NCI-H345 (cell line): Measurements from ENCODE around the gene NEMP1.
A peak's percentile ranks its signal among the peaks of the same experiment; 100 is the strongest.
"Not testable (repeated sequence)": the region's sequence is repeated elsewhere in the genome, so short reads cannot be mapped to it uniquely, and the experiment has no call there.

ENCODE experiments used
- DNase-seq: peaks from one replicate; lab custom pipeline; 2025; lab: John Stamatoyannopoulos, UW

The NEMP1 gene

DNA sequence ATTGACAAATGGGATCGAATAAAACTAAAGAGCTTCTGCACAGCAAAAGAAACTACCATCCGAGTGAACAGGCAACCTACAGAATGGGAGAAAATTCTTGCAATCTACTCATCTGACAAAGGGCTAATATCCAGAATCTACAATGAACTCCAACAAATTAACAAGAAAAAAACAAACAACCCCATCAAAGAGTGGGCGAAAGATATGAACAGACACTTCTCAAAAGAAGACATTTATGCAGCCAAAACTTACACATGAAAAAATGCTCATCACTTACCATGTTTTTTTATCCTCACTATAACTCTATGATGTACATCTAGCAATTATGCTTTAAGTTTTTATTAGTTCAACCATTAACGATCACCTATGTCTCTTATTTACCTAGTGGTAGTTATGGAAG lies 24.7 kb downstream of the NEMP1 start:
- not testable (repeated sequence) for DNase-seq

- DNase-seq = not testable (repeated sequence)
Measured at GRCh38 chr12:57053146-57053545, 25.4 kb downstream of the NEMP1 start.

DNA sequence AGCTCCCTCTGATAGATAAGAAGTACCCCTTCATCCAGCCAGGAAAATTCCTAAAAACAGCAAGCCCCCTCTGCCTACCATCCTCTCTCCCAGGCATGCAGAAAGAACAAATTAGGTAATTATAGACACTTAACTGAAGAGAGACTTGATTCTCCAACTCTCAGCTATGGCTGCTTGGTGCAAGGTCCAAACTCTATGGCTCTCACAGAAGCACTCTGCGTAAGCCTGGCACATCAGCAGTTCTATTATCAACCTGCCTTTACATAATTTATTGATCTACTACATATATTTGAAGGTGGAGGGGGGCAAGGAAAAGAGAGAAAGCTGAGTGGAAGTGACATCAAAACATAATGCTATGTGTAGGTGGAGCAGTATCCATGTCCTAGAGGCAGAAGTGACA lies 27.6 kb downstream of the NEMP1 start:
- no peak for DNase-seq

DNA sequence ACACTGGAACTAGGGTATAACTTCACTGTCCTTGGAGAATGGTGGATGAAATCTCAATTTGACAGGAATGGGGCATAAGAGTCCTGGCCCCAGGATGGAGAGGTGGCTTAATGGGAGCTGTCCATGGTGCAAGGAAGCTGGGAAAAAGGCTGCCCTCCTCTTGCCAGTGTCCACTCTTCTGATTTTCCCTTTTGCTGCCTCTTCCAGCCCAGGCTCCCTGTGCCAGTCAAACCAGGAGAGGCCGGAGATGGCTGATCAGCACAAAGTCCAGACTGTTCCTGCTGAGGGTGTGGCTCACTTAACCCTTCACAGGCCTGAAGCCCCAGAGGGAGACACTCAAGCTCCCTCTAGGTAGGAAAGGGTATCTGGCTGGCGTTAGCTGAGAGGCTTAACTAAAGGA lies 28.7 kb downstream of the NEMP1 start, which contains the start of gene MYO1A:
TSS of gene MYO1A (minus strand) at position 240 of the 400 bp plus-strand sequence. CDS start 1,806 bp downstream, outside the sequence.
- DNase-seq = no peak

DNA sequence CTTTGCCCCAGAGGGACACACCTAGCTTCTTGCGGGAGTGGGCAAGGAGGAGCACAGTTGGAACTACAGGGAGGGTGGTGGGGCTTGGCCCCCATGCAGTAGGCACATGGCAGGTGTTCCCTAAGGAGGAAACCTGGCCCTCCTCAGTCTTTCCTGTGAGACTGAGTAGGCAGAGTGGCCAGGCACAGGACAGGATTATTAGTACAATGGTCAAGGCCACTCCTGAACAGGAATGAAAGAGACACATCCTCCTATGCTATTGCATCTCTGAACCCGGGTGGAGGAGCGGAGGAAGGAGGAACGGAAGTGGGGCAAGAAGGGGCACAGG lies 29.5 kb downstream of the NEMP1 start:
- DNase-seq = no peak

- no peak for DNase-seq
Measured at GRCh38 chr12:57048423-57049118, 30.0 kb downstream of the NEMP1 start.

- DNase-seq = no peak
Measured at GRCh38 chr12:57047981-57048380, 30.6 kb downstream of the NEMP1 start.

DNA sequence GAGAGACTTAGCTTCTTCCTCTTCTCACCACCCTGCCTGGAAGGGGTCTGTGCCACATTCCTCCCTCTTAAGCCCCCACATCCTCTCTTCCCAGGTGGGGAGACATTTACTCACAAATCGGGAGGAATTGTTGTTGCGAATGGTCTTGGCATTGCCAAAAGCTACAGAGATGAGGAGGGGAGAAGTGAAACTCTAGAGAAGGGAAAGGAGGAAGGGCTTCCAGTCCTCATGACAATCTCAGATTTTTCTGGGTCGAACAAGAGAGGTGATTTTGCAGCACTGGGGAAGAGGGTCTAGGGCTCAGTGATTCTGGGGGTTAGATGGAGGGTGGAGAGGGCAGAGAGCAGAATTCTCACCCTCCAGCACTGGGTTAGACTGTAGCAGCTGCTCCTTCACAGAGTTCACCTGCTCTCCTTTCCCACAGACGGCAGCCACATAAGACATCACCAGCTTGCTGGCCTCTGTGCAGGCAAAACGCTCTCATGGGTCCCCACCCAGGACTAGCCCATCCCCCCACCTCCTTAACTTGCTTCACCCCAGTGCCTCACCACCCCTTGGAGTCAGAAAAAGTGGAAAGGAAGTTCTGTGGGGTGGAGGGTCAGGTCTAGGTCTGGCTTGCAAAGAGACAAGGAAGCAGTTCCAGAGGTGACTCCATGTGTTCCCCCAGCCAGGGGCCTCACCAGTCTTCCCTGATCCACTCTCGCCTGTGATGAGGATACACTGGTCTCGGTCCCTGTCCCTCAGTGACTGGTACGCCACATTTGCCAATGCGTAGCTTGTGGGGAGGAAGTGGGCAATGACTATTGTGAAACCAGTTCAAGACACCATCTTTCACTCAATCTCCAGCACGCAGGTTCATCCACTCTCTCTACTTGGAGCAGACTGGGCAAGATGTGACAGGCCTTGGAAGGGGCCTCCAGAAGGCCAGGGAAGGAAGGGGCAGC lies 31.4 kb downstream of the NEMP1 start:
- DNase-seq = no peak

DNA sequence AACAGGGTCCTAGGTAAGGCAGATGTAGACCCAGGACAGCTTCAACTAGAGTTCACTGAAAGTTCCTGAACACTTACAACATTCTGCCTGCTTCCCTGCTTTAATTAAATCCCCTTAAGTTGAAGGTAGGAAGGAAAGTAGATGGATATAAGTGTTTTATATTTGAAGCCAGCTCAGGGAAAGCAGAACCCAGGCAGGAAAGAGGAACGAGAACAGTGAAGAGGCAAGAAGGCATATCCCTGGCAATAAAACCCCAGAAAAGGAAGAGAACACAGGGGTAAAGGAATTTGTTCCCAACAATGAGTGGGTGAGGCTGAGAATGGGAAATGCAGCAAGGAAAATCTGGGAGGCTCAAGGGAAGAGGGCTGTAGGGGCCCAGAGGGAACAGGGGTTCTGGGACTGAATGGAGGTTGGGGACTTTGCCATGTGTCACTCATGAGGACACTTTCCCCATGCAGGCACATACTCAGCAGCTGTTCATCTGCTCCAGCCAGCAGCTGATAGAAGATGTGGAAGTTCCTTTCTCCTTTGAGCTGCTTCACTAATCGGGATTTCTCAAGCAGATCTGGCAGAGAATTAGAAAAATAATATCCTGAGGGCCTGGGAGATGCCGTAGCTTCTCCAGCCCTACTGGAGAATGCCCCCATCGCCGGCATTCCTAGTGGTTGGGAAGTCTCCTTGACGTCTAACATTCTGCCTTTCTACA lies 32.4 kb downstream of the NEMP1 start:
- DNase-seq = no peak

GRCh38 chr12:57044889-57045288 lies 33.7 kb downstream of the NEMP1 start:
- DNase-seq = no peak

DNA sequence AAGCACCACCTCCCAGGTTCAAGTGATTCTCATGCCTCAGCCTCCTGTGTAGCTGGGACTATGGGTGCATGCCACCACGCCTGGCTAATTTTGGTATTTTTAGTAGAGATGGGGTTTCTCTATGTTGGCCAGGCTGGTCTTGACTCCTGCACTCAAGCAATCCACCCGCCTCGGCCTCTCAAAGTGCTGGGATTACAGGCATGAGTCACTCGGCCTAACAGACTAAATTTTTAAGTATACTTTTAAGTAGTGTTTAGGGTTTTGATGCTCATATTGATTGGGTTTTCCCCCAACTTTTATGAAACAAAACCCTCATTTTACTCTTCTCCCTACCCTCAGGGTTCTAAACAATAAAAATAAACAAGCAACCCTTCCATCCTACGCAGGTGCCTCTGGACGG lies 34.1 kb downstream of the NEMP1 start:
- no peak for DNase-seq

GRCh38 chr12:57042695-57043094 lies 35.9 kb downstream of the NEMP1 start:
- no peak for DNase-seq

DNA sequence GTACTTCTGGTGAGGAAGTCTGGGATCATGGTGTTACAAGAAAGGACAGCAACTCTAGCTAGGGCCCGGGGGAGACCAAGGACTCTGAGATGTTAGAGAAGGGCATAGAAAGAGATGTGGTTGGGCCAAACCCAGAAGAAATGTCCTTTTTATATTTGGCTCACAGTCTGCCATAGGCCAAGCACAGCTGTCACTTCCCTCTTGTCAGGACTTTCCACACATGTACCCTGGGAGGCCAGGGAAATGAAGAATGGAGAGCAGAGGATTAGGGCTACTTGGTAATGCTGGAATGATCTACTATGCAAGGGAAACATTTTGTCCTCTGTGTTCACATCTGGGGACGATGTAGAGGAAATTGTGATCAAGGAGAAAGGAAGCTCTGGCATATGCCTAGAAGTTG lies 37.8 kb downstream of the NEMP1 start:
- no peak for DNase-seq

GRCh38 chr12:57040211-57040610 lies 38.4 kb downstream of the NEMP1 start:
- DNase-seq = no peak

GRCh38 chr12:57039016-57039798 lies 39.4 kb downstream of the NEMP1 start:
- DNase-seq = no peak

DNA sequence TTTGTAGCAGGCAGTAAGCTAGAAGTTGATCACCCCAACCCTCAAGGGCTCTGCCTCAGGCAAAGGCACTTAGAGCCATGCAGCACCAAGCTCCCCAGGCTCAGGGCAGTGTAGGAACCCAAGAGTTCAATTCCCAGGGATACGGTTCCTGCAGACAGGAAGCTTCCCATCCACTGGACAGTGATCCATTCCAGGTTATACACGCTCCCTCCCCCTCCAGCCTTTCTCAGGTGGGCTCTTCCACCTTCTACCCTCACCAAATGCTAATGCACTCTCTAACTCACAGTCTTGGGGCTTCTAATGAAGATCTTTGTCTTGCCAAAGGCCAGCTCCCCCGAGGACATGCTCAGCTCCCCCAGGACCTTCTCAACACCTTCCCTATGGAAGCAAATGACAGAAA lies 41.3 kb downstream of the NEMP1 start:
- DNase-seq = no peak

DNA sequence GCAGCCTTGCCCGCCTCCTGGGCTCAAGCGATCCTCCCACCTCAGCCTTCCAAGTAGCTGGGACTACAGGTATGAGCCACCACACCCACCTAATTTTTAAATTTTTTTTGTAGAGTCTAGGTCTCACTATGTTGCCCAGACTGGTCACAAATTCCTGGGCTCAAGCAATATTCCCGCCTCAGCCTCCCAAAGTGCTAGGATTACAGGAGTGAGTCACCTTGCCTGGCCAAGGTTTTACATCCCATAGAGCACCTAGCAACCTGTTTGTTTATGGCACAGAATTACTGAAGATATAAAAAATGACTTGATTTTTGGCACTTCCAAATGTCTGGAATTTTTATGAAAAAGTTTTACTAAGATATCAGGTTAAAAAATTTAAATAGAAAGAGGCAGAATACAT lies 45.2 kb downstream of the NEMP1 start:
- no peak for DNase-seq

DNA sequence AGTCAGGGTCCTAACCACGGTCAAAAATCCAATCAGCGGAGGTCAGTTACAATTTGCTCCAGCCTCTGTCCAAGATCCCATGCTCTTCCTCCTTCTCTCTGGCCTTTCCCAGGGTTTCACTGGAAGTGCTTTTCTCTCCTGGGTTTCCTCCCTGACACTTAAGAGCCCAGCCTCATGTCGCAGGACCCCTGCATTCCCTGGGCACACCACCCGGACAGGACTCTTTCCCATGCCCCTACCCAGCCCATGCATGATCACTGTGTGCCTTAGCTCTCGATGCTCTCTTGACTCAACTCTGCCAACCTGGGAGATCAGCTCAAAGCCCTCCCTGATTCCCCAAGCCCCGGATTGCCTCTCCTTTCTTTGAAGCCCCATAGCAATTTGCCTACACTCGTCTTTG lies 46.8 kb downstream of the NEMP1 start:
- no peak for DNase-seq

- peak; percentile 90 for DNase-seq
Measured at GRCh38 chr12:57031138-57031725, 47.4 kb downstream of the NEMP1 start.

GRCh38 chr12:57029457-57029856 lies 49.1 kb downstream of the NEMP1 start:
- DNase-seq = no peak

GRCh38 chr12:57027805-57028153 lies 50.8 kb downstream of the NEMP1 start:
- peak; percentile 8 for DNase-seq
